GM19452 (cell line): ENCODE results near the gene CFDP1.
A peak's percentile ranks its signal among the peaks of the same experiment; 100 is the strongest.

Source experiments
- ATAC-seq: cut with Tn5 transposase; IDR thresholded peaks from one replicate; pipeline ENCODE4 v1.9.1; 2021; ENCODE audit not compliant: unreplicated experiment

CFDP1 gene

GRCh38 chr16:75432828-75433731, at the start of gene CFDP1:
TSS of gene CFDP1 (minus strand) at chr16:75433503. CDS start at chr16:75433352, 151 bp downstream.
- peak; percentile 94 for ATAC-seq

- ATAC-seq, result no peak
Observed at GRCh38 chr16:75482434-75483205, 49.3 kb upstream of the CFDP1 start.

- no peak for ATAC-seq
Observed at GRCh38 chr16:75481475-75481874, 48.2 kb upstream of the CFDP1 start.

DNA sequence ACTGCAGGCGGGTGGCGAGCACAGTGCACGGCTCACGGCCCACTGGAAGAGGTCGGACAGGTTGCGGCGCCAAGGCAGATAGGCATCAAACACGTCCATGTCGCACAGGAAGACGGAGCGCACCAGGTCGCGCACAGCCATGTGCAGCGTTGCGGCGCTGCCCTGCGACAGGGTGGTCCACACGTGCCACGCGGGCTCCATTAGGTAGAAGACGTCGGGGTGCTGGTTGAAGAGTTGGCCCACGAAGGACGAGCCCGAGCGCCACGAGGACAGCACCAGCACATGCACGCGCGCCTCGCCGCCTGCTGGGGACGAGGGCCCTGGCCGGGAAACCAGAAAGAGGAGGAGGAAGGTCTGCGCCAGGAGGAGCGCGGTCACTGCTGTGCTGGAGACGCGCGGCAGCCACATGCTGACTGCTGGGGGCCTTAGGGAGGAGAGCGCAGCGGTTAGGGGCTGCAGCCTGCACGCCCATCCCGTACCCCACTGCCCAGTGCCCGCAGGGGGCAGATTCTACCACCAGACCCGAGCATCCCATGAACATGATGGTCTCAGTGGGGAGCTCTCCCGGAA, 46.2 kb upstream of the CFDP1 start:
- no peak for ATAC-seq

DNA sequence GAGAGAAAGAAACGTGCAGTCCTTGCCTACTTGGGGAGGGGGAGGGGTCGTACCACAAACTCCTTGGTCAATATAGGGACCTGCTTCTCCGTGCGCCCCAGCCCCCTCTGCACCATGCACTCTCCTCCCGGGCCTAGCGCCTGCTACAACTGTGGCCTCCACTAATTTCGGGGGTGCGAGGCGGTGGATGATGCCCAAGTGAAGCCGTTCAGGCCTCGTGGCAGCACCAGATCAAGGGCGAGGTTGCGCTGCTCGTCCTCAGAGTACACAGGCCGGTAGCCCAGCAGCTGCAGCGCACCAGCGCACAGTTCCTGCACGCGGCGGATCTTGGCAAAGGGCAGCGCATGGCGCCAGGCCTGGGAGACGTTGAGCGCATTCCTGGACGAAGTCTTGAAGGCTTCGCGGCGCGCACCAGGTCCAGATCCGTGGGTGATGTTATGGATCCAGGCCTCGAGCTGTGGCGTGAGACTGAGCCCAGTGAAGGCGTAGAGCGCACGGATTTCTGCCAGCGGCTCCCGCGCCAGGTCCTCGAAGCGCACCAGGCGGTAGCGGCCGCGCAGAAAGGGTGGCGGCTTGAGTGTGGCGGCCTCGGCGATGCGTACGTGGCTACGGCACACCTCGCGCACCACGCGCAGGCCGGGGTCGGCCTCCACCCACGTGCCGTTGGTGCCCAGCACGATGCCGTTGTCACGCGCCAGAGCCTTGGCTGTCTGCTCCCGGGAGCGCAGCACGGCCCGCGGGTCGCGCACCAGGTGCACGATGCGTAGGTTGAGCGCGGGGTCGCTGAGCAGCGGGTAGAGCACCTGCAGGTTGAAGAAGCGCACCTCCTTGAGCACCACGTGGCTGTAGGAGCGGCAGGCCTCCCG, 45.4 kb upstream of the CFDP1 start:
- ATAC-seq, result no peak

DNA sequence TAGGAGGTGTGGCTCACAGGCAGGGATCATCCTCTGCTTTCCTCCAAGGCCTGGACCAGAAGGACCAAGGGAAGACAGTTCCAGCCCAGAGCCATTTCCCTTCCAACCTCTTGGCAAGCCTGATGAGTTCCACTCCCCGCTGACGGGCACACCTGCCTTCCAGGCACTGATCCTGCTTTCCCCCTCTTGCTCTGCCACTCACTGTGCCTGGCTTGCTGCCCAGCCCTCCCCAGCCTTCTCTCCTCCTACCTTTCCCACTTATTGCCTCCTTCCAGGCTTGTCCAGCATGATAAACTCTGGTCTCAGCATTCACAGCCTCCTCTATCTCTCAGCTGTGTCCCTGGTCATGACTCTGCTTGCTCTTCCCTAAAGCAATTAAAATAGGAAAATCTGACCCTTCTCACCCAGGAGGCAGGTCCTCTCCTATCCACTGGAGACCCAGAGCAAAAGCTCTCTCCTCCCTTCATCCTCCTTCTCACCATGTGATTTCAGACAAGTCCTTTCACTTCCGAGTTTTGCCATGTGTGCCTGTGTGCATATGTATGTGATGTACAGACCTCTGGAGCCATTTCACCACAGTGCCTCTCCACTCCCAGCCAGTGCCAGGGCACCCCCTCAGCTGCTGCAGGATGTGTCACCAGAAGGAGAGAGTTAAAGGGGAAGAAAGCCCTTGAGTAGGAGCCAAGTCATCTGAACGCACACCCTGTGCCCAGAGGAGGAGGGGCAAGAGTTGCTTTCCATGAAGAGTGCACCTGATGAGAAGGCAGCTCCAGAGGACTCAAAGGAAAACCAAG, 44.6 kb upstream of the CFDP1 start:
- ATAC-seq, result no peak

GRCh38 chr16:75476817-75477216, 43.5 kb upstream of the CFDP1 start:
- no peak for ATAC-seq

- no peak for ATAC-seq
Observed at GRCh38 chr16:75475420-75475847, 42.1 kb upstream of the CFDP1 start.

GRCh38 chr16:75472908-75473877, 39.9 kb upstream of the CFDP1 start:
- no peak for ATAC-seq

GRCh38 chr16:75471723-75472633, 38.7 kb upstream of the CFDP1 start:
- no peak for ATAC-seq

DNA sequence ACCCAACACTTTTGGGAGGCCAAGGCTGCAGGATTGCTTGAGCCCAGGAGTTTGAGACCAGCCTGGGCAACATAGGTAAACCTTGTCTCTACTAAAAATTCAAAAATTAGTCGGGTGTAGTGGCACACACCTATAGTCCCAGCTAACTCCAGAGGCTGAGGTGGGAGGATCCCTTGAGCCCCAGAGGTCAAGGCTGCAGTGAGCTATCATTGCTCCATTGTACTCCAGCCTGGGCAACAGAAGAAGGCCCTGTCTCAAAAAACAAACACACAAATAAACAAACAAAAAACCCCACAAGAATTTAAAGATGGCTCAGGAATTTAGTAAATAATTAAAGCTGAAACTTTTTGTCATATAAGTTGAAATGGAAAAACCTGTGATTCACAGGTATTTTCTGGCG, 33.5 kb upstream of the CFDP1 start:
- no peak for ATAC-seq

DNA sequence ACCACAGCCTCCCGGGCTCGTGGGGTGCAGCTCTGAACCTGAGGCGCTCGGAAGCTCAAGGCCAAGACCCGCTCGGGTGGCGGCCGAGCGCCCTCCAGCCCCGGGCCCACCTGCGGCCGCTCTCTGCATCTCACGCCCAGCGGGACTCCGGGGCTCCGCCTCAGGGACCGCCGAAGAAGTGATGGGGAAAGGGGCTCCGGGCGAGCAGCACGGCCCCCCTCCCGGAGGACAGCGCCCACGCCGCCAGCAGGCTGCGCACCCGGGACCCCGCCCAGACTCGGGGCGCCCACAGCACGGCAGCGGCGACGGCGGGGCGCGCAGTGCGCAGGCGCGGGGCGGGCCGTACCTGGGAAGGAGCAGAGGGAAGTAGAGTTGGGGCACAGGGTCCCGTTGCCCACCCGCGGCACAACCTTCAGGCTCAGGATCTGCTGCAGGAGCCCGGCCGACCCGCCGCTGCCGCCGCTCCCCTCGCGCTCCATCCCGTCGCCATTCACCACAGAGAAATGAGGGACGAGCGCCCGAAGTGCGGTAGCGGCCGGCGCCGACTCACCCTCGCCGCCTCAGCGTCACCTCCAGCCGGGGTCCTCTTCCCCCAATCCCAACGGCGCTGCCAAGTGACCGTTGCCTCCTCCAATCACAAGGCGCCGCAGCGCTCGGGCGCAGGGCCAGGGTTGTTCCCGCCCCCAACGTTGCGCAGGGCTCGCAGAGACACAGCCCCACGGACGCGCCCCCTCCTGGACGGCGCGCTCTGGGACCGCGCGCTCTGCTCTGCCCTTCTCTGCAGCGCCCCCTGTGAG, 31.0 kb upstream of the CFDP1 start, which contains the start of gene TMEM170A:
Gene TMEM170A (minus strand): TSS at position 568 of the 797 bp plus-strand sequence. CDS start 89 bp downstream, at position 479.
- peak; percentile 93 for ATAC-seq

DNA sequence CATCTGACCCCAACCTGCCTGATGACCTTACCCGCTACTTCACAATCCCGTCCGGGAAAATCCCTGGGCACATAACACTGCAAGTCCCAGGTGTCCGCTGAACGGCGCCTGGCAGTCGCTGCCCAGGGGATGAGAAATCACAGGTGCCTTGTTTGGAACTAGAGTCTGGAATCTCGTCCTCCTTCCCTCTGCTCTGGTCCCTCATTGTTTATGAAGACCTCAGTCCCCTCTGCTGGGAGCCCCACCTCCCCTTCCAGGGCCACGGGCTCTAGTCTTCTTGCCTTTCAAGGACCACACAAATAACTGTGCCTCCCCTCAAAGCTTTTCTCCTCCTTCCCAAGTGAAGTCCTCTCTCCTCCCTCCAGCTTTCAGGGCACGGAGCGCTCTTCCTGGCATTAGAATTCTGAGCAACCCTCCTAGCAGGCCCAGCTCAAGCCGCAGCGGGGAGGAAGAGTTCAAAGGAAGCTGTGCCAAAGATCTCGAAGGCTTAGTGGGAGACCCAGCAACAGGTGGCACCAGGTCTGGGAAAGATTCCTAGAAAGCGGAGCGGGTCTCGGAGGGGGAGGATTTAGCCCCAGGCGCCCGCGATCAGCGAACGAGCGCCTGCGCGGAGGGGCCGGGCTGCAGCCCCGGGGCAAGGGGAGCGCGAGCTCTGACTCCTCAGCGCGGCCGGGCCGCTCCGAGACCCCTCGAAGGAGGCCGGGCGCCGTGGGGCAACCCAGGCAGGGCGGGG, 30.3 kb upstream of the CFDP1 start:
- ATAC-seq, result peak; percentile 13

GRCh38 chr16:75462806-75463205, 29.5 kb upstream of the CFDP1 start:
- ATAC-seq, result no peak

DNA sequence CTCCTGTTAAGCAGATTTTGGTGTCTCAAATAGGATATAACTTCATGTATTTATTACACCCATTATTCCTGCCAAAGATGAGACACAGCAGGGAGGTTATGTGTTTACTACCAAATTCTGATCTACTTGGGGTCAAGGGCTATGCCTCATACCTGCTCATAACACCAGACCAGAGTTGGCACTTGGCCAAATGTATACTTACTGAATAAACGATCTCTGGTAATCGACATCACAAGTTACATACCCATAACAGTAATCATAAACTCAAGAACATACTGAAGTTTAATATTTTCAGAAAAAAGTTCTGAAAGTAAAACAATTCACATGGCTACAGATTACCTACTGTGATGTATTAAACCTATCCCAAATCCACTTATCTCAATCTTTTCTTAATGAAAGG, 28.3 kb upstream of the CFDP1 start:
- no peak for ATAC-seq

DNA sequence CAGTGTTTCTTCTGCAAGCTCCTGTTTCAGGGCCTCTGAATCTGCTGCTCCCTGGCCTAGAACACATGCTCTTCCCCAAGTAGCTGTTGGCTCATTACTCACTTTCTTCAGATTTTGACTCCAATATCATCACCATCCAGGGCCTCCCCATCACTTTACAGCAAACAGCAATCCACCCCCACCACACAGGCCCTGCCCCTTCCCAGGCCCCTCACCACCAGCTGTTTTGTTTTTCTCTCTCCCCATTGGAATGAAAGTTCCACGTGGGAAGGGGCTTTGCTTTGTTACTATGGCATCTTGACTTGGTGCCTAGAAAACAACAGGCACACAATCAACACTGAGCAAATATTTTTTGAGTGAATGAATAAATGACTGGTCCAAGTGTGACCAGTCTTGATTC, 27.1 kb upstream of the CFDP1 start:
- no peak for ATAC-seq
